ENCODE results near the gene NUP88.

GRCh38 chr17:5438716-5439445, 19.4 kb upstream of the NUP88 start, which contains the start of gene C1QBP:
- TF ChIP-seq CTCF (IDR thresholded peaks at IDR 0.05), result peak; percentile 99
- 0 out of 2 replicates have a peak, but pooled peaks have one; percentile 44 for TF ChIP-seq ZFX (IDR thresholded peaks at IDR 0.05; ENCODE audit: borderline replicate concordance)

Measured in 22Rv1 (cell line).